Fibroblast of lung (primary cell): ENCODE results near the gene CDRT4.

Experiments used
- CTCF ChIP-seq, 2 donors: IDR thresholded peaks in 1 of 2; conservative IDR thresholded peaks in 1 of 2; 1 replicate in 1 of 2; 2 replicates in 1 of 2; pipeline ENCODE4 v1.5.1; 2011 to 2012; ENCODE audit warnings: low read length in 2 of 2, control low read depth in 1 of 2, inconsistent platforms in 1 of 2, low read depth in 1 of 2, mild to moderate bottlenecking in 1 of 2
- EZH2 ChIP-seq: IDR thresholded peaks from 2 replicates; pipeline ENCODE4 v1.5.1; 2012; ENCODE audit warnings: low read length, control low read depth, mild to moderate bottlenecking; ENCODE audit errors: missing control alignments

GRCh38 chr17:15513856-15514459 is 46.5 kb upstream of the CDRT4 start:
- no peak for TF ChIP-seq CTCF (conservative IDR thresholded peaks at IDR 0.05 in 1 of 2, IDR thresholded peaks at IDR 0.05 in 1 of 2; ENCODE audit: low read depth in 1 of 2, low read length in 2 of 2)
- TF ChIP-seq EZH2: no peak
